GM12878 (cell line): Measurements from ENCODE around the gene RFK. TPM values are rescaled to one million over a fixed set of nuclear protein-coding genes. Genes with fewer than 3 reads are reported as not detected.

ENCODE experiments used
- ATAC-seq: fragments of 200-7000 bp; cut with Tn5 transposase; 3 replicates; pipeline ENCODE4 v1.9.1; 2020; ENCODE audit warnings: mild to moderate bottlenecking, moderate library complexity
- BruUV-seq: library from RNA; stranded (reverse); fragments of 400-500 nt; replicated peaks from 2 replicates; lab custom pipeline; 2021; lab: Mats Ljungman, UMichigan
- CTCF ChIA-PET: fragments of 300-600 bp; sonication (Branson Sonifier 250); formaldehyde crosslinking; extraction: SDS; loops from one replicate; lab custom pipeline; 2021; ENCODE audit warnings: inconsistent platforms; lab: Yijun Ruan, JAX
- POLR2A ChIA-PET: fragments of 350-600 bp; formaldehyde crosslinking; extraction: SDS; loops from one replicate; lab custom pipeline; 2021; ENCODE audit warnings: inconsistent platforms; lab: Charles Lee
- RAD21 ChIA-PET: fragments of 300-600 bp; sonication (Branson Sonifier 250); formaldehyde crosslinking; loops from one replicate; lab custom pipeline; 2023; ENCODE audit warnings: antibody characterized with exemption; ENCODE audit not compliant: unreplicated experiment; lab: Charles Lee
- SMC1A ChIA-PET: fragments of 300-600 bp; sonication (Branson Sonifier 250); formaldehyde crosslinking; loops from one replicate; lab custom pipeline; 2023; ENCODE audit not compliant: unreplicated experiment, uncharacterized antibody; lab: Charles Lee
- DNase-seq: peaks from one replicate; pipeline ENCODE4 v3.0.0-alpha.2; 2011; ENCODE audit warnings: low read depth, low spot score
- FAIRE-seq: peaks from 3 replicates; lab custom pipeline; 2011; peaks lifted over from hg19 to GRCh38; lab: Jason Lieb, UNC
- H2AFZ ChIP-seq: 2 replicates; pipeline ENCODE4 v1.6.0; 2011; ENCODE audit warnings: low read depth, low read length, control low read depth; ENCODE audit not compliant: control insufficient read depth
- H3K27ac ChIP-seq: 2 replicates; pipeline ENCODE4 v1.5.1; 2011; ENCODE audit warnings: control low read depth; ENCODE audit not compliant: control insufficient read depth, insufficient read depth
- H3K27me3 ChIP-seq, 2 experiments: replicated peaks in 1 of 2; 2 replicates each; pipeline versions ENCODE4 v1.6.0 to v1.6.1; 2011; ENCODE audit warnings: low read length in 1 of 2; ENCODE audit not compliant: control insufficient read depth in 2 of 2, insufficient read depth in 2 of 2
- H3K36me3 ChIP-seq, 2 experiments: 2 replicates each; pipeline ENCODE4 v1.5.1; 2011; ENCODE audit warnings: low read length in 1 of 2; ENCODE audit not compliant: control insufficient read depth in 2 of 2, insufficient read depth in 2 of 2
- H3K4me1 ChIP-seq: 2 replicates; pipeline ENCODE4 v1.6.1; 2011; ENCODE audit warnings: mild to moderate bottlenecking, low read length, moderate library complexity, mixed read lengths; ENCODE audit not compliant: control insufficient read depth, insufficient read depth
- H3K4me2 ChIP-seq: 2 replicates; pipeline ENCODE4 v1.6.0; 2011; ENCODE audit warnings: control low read depth; ENCODE audit not compliant: control insufficient read depth, insufficient read depth
- H3K4me3 ChIP-seq: fragments of 200-600 bp; sonication (generic); 2 replicates; pipeline ENCODE4 v1.5.1; 2016
- H3K79me2 ChIP-seq: 2 replicates; pipeline ENCODE4 v1.6.0; 2011; ENCODE audit warnings: low read length; ENCODE audit not compliant: control insufficient read depth, insufficient read depth
- H3K9ac ChIP-seq: 2 replicates; pipeline ENCODE4 v1.8.0; 2011; ENCODE audit warnings: low read length, control low read depth, mixed read lengths; ENCODE audit not compliant: control insufficient read depth, insufficient read depth
- H3K9me3 ChIP-seq: replicated peaks from 3 replicates; pipeline ENCODE4 v1.5.1; 2011; ENCODE audit warnings: mild to moderate bottlenecking, low read length; ENCODE audit not compliant: control insufficient read depth, insufficient read depth
- H4K20me1 ChIP-seq: 2 replicates; pipeline ENCODE4 v1.6.0; 2011; ENCODE audit not compliant: control insufficient read depth, insufficient read depth
- BCL3 ChIP-seq: IDR thresholded peaks from 2 replicates; pipeline ENCODE4 v1.6.1; 2011; ENCODE audit warnings: borderline replicate concordance, low read depth, mild to moderate bottlenecking, moderate library complexity, low read length; ENCODE audit not compliant: insufficient read depth, poor library complexity, severe bottlenecking
- CBFB ChIP-seq: IDR thresholded peaks from 2 replicates; pipeline ENCODE4 v1.6.1; 2016; ENCODE audit warnings: antibody characterized with exemption, low read depth
- E2F4 ChIP-seq: IDR thresholded peaks from 2 replicates; pipeline ENCODE4 v1.6.1; 2012; ENCODE audit warnings: low read depth, low read length, improper control_type of control experiment
- ELK1 ChIP-seq: IDR thresholded peaks from 2 replicates; pipeline ENCODE4 v1.6.1; 2012; ENCODE audit warnings: low read depth, low read length, improper control_type of control experiment
- IKZF2 ChIP-seq, 2 experiments: fragments of 450-650 bp; IDR thresholded peaks; 2 replicates each; pipeline ENCODE4 v1.6.1; 2017; ENCODE audit warnings: mild to moderate bottlenecking in 2 of 2, moderate library complexity in 2 of 2
- KLF5 ChIP-seq: fragments of 450-650 bp; IDR thresholded peaks from 2 replicates; pipeline ENCODE4 v1.6.1; 2014; ENCODE audit warnings: mild to moderate bottlenecking; ENCODE audit not compliant: partially characterized antibody
- NFIC ChIP-seq: IDR thresholded peaks from 2 replicates; pipeline ENCODE4 v1.6.1; 2012; ENCODE audit warnings: low read depth, mild to moderate bottlenecking, inconsistent platforms, low read length, moderate library complexity
- NRF1 ChIP-seq: conservative IDR thresholded peaks from 2 replicates; pipeline ENCODE4 v1.6.1; 2011; ENCODE audit warnings: mild to moderate bottlenecking, low read depth, low read length, improper control_type of control experiment
- RFX5 ChIP-seq: IDR thresholded peaks from 2 replicates; pipeline ENCODE4 v1.6.1; 2011; ENCODE audit warnings: low read depth, low read length, improper control_type of control experiment
- SMAD1 ChIP-seq: fragments of 450-650 bp; IDR thresholded peaks from 2 replicates; pipeline ENCODE4 v1.6.1; 2018; ENCODE audit warnings: mild to moderate bottlenecking, low read depth; ENCODE audit not compliant: partially characterized antibody
- SMC3 ChIP-seq: IDR thresholded peaks from 2 replicates; pipeline ENCODE4 v1.6.1; 2011; ENCODE audit warnings: low read length, improper control_type of control experiment, borderline replicate concordance
- SRF ChIP-seq, 2 experiments: IDR thresholded peaks; 2 replicates each; pipeline ENCODE4 v1.6.1; 2011; ENCODE audit warnings: low read depth in 2 of 2, low read length in 2 of 2, mild to moderate bottlenecking in 1 of 2, moderate library complexity in 1 of 2
- TARDBP ChIP-seq: IDR thresholded peaks from 2 replicates; pipeline ENCODE4 v1.6.1; 2016; ENCODE audit warnings: borderline replicate concordance
- YBX1 ChIP-seq: fragments of 450-650 bp; IDR thresholded peaks from 2 replicates; pipeline ENCODE4 v1.6.1; 2016; ENCODE audit warnings: antibody characterized with exemption
- ZBTB40 ChIP-seq: fragments of 450-650 bp; IDR thresholded peaks from 2 replicates; pipeline ENCODE4 v1.6.1; 2016; ENCODE audit warnings: mild to moderate bottlenecking, moderate library complexity, borderline replicate concordance
- ZNF274 ChIP-seq: IDR thresholded peaks from one replicate; pipeline ENCODE4 v1.8.0; 2011; ENCODE audit not compliant: insufficient read length, insufficient read depth
- WGBS: methylation state at CpG from one replicate; pipeline ENCODE4 v1.1.6; 2016; ENCODE audit warnings: low lambda C conversion rate; ENCODE audit not compliant: insufficient replicate concordance, insufficient coverage; ENCODE audit errors: missing lambda C conversion rate; 5-methylcytosine and 5-hydroxymethylcytosine counted together
- in situ Hi-C: fragments of 300-500 bp; cut with MboI; formaldehyde crosslinking; loops from 9 replicates; pipeline ENCODE4 v1.14.3; 2018; ENCODE audit warnings: mixed read lengths
- intact Hi-C: fragments of 100-400 bp; cut with micrococcal nuclease; formaldehyde crosslinking; loops from one replicate; pipeline ENCODE4 v1.14.2; 2022; ENCODE audit not compliant: unreplicated experiment
- polyA plus RNA-seq, 11 experiments: library from polyadenylated mRNA; depleted of rRNA in 4 of 11; unstranded in 6 of 11; stranded (reverse) in 5 of 11; fragments of >200 nt; fragmentation: Nextera tagmentation in 4 of 11; fragmentation: Illumina TruSeq in 1 of 11; extraction: Ambion mirVana in 4 of 11; extraction: Trizol in 1 of 11; gene quantifications; 1 replicate in 1 of 11; 2 replicates in 10 of 11; pipeline versions ENCODE4 v1.2.1 to v1.2.3, GENCODE V29; 2011 to 2016; ENCODE audit warnings: inconsistent platforms in 2 of 11, missing spikeins in 2 of 11, low read depth in 1 of 11
- total RNA-seq, 4 experiments: library from RNA; depleted of rRNA in 3 of 4; stranded (reverse); fragments of >200 nt in 3 of 4; fragmentation: Illumina TruSeq in 1 of 4; extraction: Trizol in 1 of 4; gene quantifications; 2 replicates each; pipeline versions ENCODE4 v1.2.1 to v1.2.3, GENCODE V29; 2013 to 2021

RFK gene
- total and polyA plus RNA-seq, 10 of the 15 experiments (the other 5 are each of a cell fraction or from before 2014, with no cell fraction given): 4.4 to 18.6 (median 11.6) TPM

- CTCF ChIA-PET: no interaction called here
- POLR2A ChIA-PET: no interaction called here
- RAD21 ChIA-PET: interaction anchor here (0.6 to 0.9 kb wide), 2 partner anchors 10 to 21 kb away, joined by 3 read pairs; no protein-coding TSS in a partner anchor
- no peak for TF ChIP-seq E2F4
- TF ChIP-seq ZNF274: no peak
- TF ChIP-seq NFIC: no peak
- TF ChIP-seq BCL3: no peak
- no peak for TF ChIP-seq TARDBP
- TF ChIP-seq SMC3: no peak
- no peak for TF ChIP-seq IKZF2 (IDR thresholded peaks at IDR 0.05)
- no peak for TF ChIP-seq SRF (IDR thresholded peaks at IDR 0.05; ENCODE audit: low read depth in 2 of 2, low read length in 2 of 2)
- TF ChIP-seq RFX5: no peak
- TF ChIP-seq NRF1: no peak
- no peak for TF ChIP-seq CBFB
- TF ChIP-seq ELK1: no peak
- no peak for TF ChIP-seq SMAD1
- no peak for TF ChIP-seq KLF5
- TF ChIP-seq YBX1: no peak
- TF ChIP-seq ZBTB40: no peak
- intact Hi-C loops (no loop called here), in situ Hi-C loops (no loop called here)
- no peak for DNase-seq
- no peak overlapping the region for H3K4me3 ChIP-seq
- H2AFZ ChIP-seq: no peak overlapping the region
- H3K27me3 ChIP-seq: no peaks in the 10 kb centered on the region
- BruUV-seq: no TSS peak
- WGBS: 51% methylated on average over 6 of the region's 6 CpGs
- H3K4me1 ChIP-seq: peaks cover 10% of the 10 kb centered on the region
- SMC1A ChIA-PET: no interaction called here
- H3K79me2 ChIP-seq: no peaks in the 10 kb centered on the region
- H3K27ac ChIP-seq: no peak overlapping the region
- no peaks in the 10 kb centered on the region for H3K9me3 ChIP-seq
- no peak for ATAC-seq
- no peak overlapping the region for H3K4me2 ChIP-seq
- H3K36me3 ChIP-seq: no peaks in the 10 kb centered on the region
- no peak for FAIRE-seq
- no peak overlapping the region for H3K9ac ChIP-seq
- H4K20me1 ChIP-seq: no peaks in the 10 kb centered on the region
Observed at GRCh38 chr9:76373784-76374474, 20.3 kb downstream of the RFK start.
